Stimulated activated CD4-positive, alpha-beta T cell treated with anti-CD3 and anti-CD28 coated beads, TNF-alpha, amount 100 ng/mL, for 48 hours (primary cell): Measurements from ENCODE around the gene DDX43.
A peak's percentile ranks its signal among the peaks of the same experiment; 100 is the strongest.
"Not testable (repeated sequence)": the region's sequence is repeated elsewhere in the genome, so short reads cannot be mapped to it uniquely, and the experiment has no call there.

Experiments used
- DNase-seq, 3 donors: peaks; one replicate each; pipeline ENCODE4 v3.0.0-alpha.2; 2020; ENCODE audit warnings: low read depth in 3 of 3

Gene DDX43

DNA sequence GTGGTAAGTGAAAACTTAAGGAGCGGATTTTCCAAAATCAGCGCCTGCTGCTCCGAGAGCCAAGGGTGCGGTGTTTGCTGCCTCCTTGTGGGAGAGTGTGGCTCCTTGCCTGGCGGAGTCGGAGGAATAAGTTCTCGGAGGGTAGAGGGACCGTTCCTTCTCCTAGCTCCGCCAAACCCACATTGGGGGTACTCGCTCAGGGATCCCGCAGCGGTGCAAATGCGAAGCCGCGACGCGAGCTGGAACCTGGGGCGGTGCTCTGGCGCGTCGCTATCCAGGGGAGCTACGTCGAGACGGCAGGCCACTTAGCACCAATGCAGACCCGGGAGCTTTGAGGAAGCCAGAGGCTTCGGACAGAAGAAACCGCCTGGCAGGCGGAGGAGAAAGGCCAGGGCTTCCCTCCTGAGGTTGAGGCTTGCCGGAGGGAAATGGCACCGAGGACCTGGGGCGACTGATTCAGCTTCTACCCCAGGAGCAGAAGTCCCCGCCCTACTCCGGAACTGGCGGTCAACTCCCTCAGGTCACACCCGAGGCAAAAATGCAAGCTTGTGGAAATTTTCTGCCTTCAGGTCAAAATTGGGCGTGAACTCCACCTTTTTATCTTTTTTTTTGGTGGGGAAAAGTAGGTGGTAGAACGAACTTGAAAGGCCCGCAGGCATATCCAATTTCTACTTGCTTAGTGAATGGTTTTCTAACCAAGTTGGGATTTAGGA is 5.7 kb upstream of the DDX43 start:
- DNase-seq = peak; percentile 32 to 43 (median 34)

DNA sequence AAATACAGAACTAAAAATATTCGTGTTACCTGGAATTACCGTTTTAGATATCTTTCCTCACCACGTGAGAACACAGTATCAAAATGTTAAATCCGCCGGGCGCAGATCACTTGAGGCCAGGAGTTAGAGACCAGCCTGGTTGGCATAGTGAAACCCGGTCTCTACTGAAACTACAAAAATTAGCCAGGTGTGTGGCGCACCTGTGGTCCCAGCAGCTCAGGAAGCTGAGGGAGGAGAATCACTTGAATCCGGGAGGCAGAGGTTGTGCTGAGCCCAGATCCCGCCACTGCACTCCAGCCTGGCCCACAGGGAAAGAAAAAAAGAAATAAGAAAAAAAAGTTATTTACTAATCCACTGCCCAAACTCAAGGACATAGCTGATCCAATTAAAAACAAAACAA is 4.8 kb upstream of the DDX43 start:
- no peak for DNase-seq

DNA sequence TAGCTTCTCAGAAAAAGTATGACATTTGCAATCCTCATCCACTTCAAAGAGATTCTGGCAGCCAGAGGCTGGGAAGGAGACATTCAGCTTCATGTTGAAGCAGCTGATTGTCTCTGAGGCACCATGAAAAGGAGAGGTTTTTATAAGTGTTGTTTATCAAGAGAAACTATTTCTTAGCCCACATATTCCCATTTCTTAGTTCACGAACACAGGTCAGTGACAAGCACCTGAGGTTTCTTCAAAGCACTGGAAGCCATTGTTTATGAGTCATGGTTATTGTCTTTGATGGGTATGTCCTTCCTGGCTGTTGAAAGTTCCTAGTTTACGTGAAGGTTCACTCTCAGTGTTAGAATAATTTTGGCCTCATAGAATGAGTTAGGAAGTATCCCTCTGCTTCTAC is 3.0 kb upstream of the DDX43 start:
- no peak for DNase-seq

DNA sequence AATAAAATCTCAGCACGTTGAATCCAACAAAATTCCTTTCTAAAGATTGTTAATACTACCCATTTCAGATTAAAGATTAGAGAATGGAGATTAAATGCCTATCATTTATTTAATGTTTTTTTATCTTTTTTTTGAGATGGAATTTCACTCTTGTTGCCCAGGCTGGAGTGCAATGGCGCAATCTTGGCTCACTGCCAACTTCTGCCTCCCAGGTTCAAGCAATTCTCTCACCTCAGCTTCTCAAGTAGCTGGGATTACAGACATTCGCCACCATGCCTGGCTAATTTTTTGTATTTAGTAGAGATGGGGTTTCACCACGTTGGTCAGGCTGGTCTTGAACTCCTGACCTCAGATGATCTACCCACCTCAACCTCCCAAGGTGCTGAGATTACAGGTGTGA is 2.4 kb upstream of the DDX43 start:
- not testable (repeated sequence) for DNase-seq

GRCh38 chr6:73393278-73393677 is 1.4 kb upstream of the DDX43 start:
- DNase-seq = no peak

DNA sequence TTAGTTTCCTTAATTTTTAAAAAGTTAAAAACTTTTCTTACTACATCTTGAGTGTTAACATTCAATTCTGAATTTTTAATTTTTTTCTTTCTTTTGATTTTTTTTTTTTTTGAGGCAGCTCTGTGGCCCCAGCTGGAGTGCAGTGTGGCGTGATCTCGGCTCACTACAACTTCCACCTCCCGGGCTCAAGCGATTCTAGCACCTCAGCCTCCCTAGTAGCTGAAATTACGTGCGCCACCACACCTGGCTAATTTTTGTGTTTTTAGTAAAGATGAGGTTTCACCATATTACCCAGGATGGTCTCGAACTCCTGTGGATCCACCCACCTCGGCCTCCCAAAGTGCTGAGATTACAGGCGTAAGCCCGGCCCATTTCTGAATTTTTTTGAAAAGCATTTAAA is 1.2 kb downstream of the DDX43 start:
- DNase-seq = no peak

DNA sequence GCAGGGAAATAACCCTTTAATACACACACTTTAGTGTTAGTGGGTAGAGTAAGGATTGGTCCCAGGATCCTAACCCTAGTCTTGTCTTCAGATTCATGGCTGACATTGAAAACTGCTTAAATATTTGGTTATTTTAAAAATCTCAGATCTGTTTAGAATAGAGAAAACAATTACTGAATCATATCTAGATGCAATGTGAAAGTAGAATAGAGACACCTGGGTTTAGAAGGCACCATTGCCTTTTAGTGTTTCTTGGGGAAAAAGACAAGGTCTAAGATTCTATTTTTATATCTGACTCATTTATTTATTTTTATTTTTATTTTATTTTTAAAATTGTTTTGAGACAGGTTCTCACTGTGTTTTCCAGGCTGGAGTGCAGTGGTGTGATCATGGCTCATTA is 6.0 kb downstream of the DDX43 start:
- no peak for DNase-seq

GRCh38 chr6:73409395-73409794 is 14.8 kb downstream of the DDX43 start:
- DNase-seq = no peak

GRCh38 chr6:73413102-73413501 is 18.5 kb downstream of the DDX43 start:
- no peak for DNase-seq

DNA sequence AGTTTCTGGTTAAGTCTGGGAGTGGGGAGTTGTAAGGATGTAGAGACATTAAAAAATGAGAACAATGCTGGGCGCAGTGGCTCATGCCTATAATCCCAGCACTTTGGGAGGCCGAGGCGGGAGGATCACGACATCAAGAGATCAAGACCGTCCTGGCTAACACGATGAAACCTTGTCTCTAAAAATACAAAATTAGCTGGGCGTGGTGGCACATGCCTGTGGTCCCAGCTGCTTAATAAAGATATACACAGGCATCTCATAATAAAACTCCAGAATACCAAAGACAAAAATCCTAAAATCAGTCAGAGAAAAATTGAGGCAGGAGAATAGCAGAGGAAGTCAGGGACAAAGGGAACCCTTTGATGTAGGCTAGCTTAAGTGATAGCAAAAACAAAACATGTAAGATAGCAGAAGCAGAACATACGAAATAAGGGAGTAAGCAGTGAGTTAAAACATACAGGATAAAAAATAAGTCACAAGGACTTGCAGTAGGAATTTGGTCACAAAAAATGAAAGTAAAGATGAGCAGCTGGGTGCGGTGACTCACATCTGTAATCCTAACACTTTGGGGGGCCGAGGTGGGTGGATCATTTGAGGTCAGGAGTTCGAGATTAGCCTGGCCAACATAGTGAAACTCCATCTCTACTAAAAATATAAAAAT is 23.6 kb downstream of the DDX43 start:
- no peak for DNase-seq

DNA sequence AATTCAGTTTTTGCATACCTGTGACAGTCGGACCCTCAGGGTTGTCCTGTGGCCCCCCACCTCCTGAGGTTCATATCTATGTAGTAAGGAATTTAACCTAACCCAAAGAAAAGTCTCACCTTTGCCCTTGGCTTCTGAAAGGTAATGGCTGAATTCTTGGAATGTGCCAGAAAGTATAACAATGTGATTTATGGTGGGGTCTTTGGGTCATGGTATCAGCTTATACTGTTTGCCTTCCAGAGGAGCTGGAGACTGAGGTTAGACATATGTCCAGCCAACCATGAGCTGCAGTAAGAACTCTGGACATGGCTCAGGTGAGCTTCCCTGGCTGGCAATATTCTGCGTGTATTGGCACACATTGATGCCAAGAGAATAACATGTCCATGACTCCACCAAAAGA is 26.9 kb downstream of the DDX43 start:
- no peak for DNase-seq

GRCh38 chr6:73435236-73435635 is 40.6 kb downstream of the DDX43 start:
- no peak for DNase-seq

GRCh38 chr6:73443555-73443954 is 48.9 kb downstream of the DDX43 start:
- DNase-seq = no peak

- peak; percentile 11 to 32 (median 18) for DNase-seq
These were observed 56.8 kb downstream of the DDX43 start for GRCh38 chr6:73451223-73452106.

DNA sequence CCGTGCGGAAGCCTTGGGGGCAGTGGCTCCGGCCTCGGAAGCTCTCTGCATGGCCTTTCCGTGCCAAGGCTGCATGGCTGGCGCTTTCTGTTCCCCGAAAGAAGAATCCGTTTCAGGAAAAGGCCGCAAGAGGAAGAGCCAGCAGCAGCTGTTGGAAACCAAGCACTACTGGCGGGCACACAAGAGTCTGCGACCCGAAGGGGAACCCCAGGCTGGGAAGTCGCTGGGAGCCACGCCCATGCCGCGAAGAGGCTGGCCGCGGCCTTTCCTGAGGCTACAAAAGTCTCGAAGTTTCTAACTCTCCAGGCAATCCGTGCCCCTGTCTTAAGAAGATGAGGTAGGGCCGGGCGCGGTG is 57.5 kb downstream of the DDX43 start, which contains the start of gene CGAS:
Gene CGAS (minus strand): TSS at position 191 of the 355 bp plus-strand sequence. CDS start 116 bp downstream, at position 75.
- DNase-seq = peak; percentile 58 to 72 (median 71)

DNA sequence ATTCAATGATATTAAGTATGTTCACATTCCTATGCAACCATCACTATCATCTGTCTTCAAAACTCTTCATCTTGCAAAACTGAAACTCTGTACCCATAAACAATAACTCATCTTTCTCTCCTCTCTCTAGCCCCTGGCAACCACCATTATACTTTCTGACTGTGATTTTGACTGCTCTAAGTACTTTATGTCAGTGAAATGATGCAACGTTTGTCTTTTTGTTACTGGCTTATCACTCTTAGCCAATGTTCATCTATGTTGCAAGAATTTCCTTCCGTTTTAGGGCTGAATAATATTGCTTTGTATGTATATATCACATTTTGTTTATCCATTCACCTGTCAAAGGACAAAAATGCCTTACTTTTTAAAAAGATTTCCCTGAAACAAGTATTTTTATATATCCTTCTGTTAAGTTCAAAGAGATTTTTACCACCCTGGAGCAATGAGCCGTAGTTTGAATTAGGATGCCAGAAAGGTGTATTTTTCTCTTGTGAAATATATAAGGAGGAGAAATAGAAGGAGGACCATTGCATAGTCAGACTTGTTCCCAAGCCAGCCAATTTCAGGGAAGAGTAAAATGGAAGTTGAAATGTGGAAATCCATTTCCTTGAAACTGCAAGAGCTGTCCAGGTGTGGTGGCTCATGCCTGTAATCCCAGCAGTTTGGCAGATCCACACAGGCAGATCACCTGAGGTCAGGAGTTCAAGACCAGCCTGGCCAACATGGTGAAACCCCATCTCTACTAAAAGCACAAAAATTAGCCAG is 61.4 kb downstream of the DDX43 start:
- no peak for DNase-seq

DNA sequence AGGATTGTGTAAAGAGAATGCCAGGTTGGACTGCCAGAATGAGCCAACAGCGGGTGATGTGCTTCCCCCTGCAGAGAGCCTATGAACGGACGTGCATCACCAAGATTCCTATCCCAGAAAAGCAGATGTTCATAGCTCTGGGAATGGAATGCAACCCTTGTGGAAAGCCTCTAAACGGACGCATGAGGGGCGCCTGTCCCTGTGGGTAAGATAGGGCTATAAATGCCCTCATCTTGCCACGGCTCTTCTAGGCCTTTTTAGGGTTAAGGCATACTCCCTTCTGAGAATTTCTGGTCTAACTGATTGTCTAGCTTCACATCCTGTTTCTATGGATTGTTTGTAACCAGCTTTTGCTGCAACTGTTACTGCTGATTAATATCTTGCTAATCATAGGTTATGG is 64.8 kb downstream of the DDX43 start:
- not testable (repeated sequence) for DNase-seq

- no peak for DNase-seq
These were observed 65.4 kb downstream of the DDX43 start for GRCh38 chr6:73460056-73460455.

DNA sequence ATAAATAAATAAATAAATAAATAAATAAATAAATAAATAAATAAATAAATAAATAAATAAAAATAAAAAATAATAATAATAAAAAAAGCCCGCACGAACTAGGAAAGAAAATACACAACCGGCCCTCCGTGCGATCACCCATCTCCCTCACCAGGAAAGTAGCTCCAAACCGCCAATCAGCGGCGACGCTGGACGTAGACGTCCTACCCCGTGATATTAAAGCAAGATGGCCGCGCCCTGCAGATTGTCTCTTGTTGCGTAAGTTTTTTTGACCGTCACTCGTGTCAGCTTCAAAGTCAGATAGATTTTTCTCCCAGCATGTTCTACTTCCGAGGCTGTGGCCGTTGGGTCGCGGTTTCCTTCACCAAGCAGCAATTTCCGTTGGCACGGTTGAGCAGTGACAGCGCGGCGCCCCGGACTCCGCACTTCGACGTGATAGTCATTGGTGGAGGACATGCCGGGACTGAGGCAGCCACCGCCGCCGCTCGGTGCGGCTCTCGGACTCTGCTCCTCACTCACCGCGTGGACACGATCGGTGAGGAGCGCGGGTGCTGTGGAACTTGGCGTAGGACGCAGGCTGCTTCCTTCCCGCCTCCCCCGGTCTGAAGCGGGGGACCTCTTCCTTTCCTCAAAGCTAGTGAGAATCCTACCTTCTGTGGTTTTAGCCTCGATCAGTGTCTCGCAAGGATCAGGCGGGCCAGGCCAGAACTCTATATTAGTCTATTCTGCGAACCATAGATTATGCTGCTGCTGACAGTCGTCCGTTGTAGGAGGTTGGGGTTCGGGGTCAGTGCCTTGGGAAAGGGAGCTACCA is 67.1 kb downstream of the DDX43 start, which contains the start of gene MTO1:
Gene MTO1 (plus strand): TSS at position 201 of the 814 bp plus-strand sequence. CDS start 118 bp downstream, at position 319.
- peak; percentile 61 to 77 (median 75) for DNase-seq
